Prostate gland (tissue), 2 donors: ENCODE data around the gene ACTRT2. TPM values are rescaled to one million over a fixed set of nuclear protein-coding genes. Genes with fewer than 3 reads are reported as not detected.

ENCODE experiments used
- DNase-seq: peaks from one replicate; pipeline ENCODE4 v3.0.0-alpha.2; 2019; ENCODE audit warnings: low spot score
- H3K27ac ChIP-seq, 2 donors: fragments of 200-600 bp; sonication (generic); 2 replicates each; pipeline ENCODE4 v1.5.1; 2017 to 2019
- H3K27me3 ChIP-seq: fragments of 200-600 bp; sonication (generic); replicated peaks from 2 replicates; pipeline ENCODE4 v1.5.1; 2019; ENCODE audit not compliant: insufficient read depth
- H3K36me3 ChIP-seq, 2 donors: fragments of 200-600 bp; sonication (generic); 1 replicate in 1 of 2; 2 replicates in 1 of 2; pipeline versions ENCODE4 v1.5.1 to v1.8.1; 2017 to 2019
- H3K4me1 ChIP-seq: fragments of 200-600 bp; sonication (generic); replicated peaks from 2 replicates; pipeline ENCODE4 v1.5.1; 2019
- H3K4me3 ChIP-seq, 2 donors: fragments of 200-600 bp; sonication (generic); 2 replicates each; pipeline ENCODE4 v1.5.1; 2017 to 2019
- H3K9me3 ChIP-seq: fragments of 200-600 bp; sonication (generic); 2 replicates; pipeline ENCODE4 v1.5.1; 2017
- CTCF ChIP-seq, 4 experiments: fragments of 200-600 bp in 2 of 4; fragments of 450-650 bp in 2 of 4; sonication (generic) in 2 of 4; IDR thresholded peaks; 1 replicate in 3 of 4; 2 replicates in 1 of 4; pipeline ENCODE4 v1.5.1; 2016 to 2019; ENCODE audit warnings: antibody characterized with exemption in 4 of 4, mild to moderate bottlenecking in 2 of 4, moderate library complexity in 2 of 4
- POLR2A ChIP-seq: fragments of 450-650 bp; IDR thresholded peaks from one replicate; pipeline ENCODE4 v1.6.1; 2016; ENCODE audit warnings: antibody characterized with exemption, mild to moderate bottlenecking
- POLR2AphosphoS5 ChIP-seq: sonication (generic); formaldehyde crosslinking; IDR thresholded peaks from one replicate; pipeline ENCODE4 v1.6.1; 2017; ENCODE audit warnings: antibody characterized with exemption
- WGBS: methylation state at CpG from one replicate; pipeline ENCODE4 v1.1.5; 2018; 5-methylcytosine and 5-hydroxymethylcytosine counted together
- intact Hi-C: fragments of 100-400 bp; cut with DNase I; formaldehyde crosslinking; loops from one replicate; pipeline ENCODE4 v1.14.2; 2022
- total RNA-seq, 2 donors: library from RNA; depleted of rRNA; stranded (reverse); fragments of >200 nt; gene quantifications; one replicate each; pipeline ENCODE4 v1.1.0, GENCODE V29; 2016

ACTRT2 gene
- total RNA-seq, 2 donors from 2014 or later, result 7.2 TPM; not detected in 1

GRCh38 chr1:3007298-3008147 is 13.7 kb upstream of the ACTRT2 start:
- Histone ChIP-seq H3K36me3 (no peaks in the 10 kb centered on the region), H3K9me3 (no peaks in the 10 kb centered on the region), H3K27me3 (peaks cover 8% of the 10 kb centered on the region), H3K4me1 (no peaks in the 10 kb centered on the region), H3K4me3 (no peak overlapping the region), H3K27ac (no peak overlapping the region)
- 92% methylated on average over 4 of the region's 4 CpGs for WGBS
- TF ChIP-seq POLR2AphosphoS5 (no peak), CTCF (IDR thresholded peaks at IDR 0.05) (no peak), POLR2A (no peak)
- no peak for DNase-seq
- intact Hi-C loops, result no loop called here

GRCh38 chr1:3009021-3009420 is 12.2 kb upstream of the ACTRT2 start:
- Histone ChIP-seq H3K4me3 (no peak overlapping the region), H3K27ac (no peak overlapping the region), H3K36me3 (no peaks in the 10 kb centered on the region), H3K9me3 (no peaks in the 10 kb centered on the region), H3K27me3 (peaks cover 15% of the 10 kb centered on the region), H3K4me1 (no peaks in the 10 kb centered on the region)
- TF ChIP-seq CTCF (IDR thresholded peaks at IDR 0.05) (no peak), POLR2A (no peak), POLR2AphosphoS5 (no peak)
- DNase-seq, result no peak
- WGBS, result 93% methylated on average over 6 of the region's 6 CpGs
- intact Hi-C loops, result no loop called here

GRCh38 chr1:3009556-3009955 is 11.7 kb upstream of the ACTRT2 start:
- H3K4me3 ChIP-seq, result no peak overlapping the region
- TF ChIP-seq POLR2A, result no peak
- TF ChIP-seq CTCF (IDR thresholded peaks at IDR 0.05), result no peak
- no peak for TF ChIP-seq POLR2AphosphoS5
- DNase-seq, result no peak
- H3K27ac ChIP-seq, result no peak overlapping the region
- no peaks in the 10 kb centered on the region for H3K9me3 ChIP-seq
- 93% methylated on average over 2 of the region's 2 CpGs for WGBS
- H3K36me3 ChIP-seq, result no peaks in the 10 kb centered on the region
- intact Hi-C loops, result no loop called here
- H3K4me1 ChIP-seq, result no peaks in the 10 kb centered on the region
- H3K27me3 ChIP-seq, result peaks cover 16% of the 10 kb centered on the region

- Histone ChIP-seq H3K4me1 (no peaks in the 10 kb centered on the region), H3K4me3 (no peak overlapping the region), H3K9me3 (no peaks in the 10 kb centered on the region), H3K27ac (no peak overlapping the region), H3K27me3 (peaks cover 20% of the 10 kb centered on the region), H3K36me3 (no peaks in the 10 kb centered on the region)
- WGBS, result 66% methylated on average over 10 of the region's 10 CpGs
- intact Hi-C loops, result loop anchor here (2.0 to 5.0 kb wide), 2 partner anchors 271 to 400 kb away; no protein-coding TSS in a partner anchor
- TF ChIP-seq POLR2AphosphoS5 (no peak), CTCF (IDR thresholded peaks at IDR 0.05) (no peak), POLR2A (no peak)
- no peak for DNase-seq
These were observed 10.1 kb upstream of the ACTRT2 start for GRCh38 chr1:3011127-3011526.
